Transverse colon (tissue), 4 donors: ENCODE results near the gene ZIC4. TPM values are rescaled to one million over a fixed set of nuclear protein-coding genes. Genes with fewer than 3 reads are reported as not detected.

ENCODE experiments used
- DNase-seq: peaks from one replicate; pipeline ENCODE4 v3.0.0-alpha.2; 2019
- H3K27ac ChIP-seq, 4 donors: fragments of 200-600 bp; sonication (generic); 2 replicates each; pipeline ENCODE4 v1.5.1; 2016 to 2018; ENCODE audit warnings: inconsistent platforms in 4 of 4
- H3K27me3 ChIP-seq: fragments of 200-600 bp; sonication (generic); 2 replicates; pipeline ENCODE4 v1.5.1; 2017; ENCODE audit warnings: inconsistent platforms
- H3K36me3 ChIP-seq, 4 donors: fragments of 200-600 bp; sonication (generic); 2 replicates each; pipeline ENCODE4 v1.5.1; 2017 to 2019; ENCODE audit warnings: inconsistent platforms in 4 of 4
- H3K4me1 ChIP-seq, 4 donors: fragments of 200-600 bp; sonication (generic); 2 replicates each; pipeline ENCODE4 v1.5.1; 2017 to 2020; ENCODE audit warnings: inconsistent platforms in 4 of 4
- H3K4me3 ChIP-seq, 4 donors: fragments of 200-600 bp; sonication (generic); 1 replicate in 1 of 4; 2 replicates in 3 of 4; pipeline versions ENCODE4 v1.5.1 to v1.6.1; 2017 to 2019; ENCODE audit warnings: inconsistent platforms in 4 of 4
- H3K9me3 ChIP-seq, 2 donors: fragments of 200-600 bp; sonication (generic); 2 replicates each; pipeline ENCODE4 v1.5.1; 2017 to 2019; ENCODE audit warnings: inconsistent platforms in 2 of 2
- CTCF ChIP-seq, 5 experiments: fragments of 200-600 bp in 3 of 5; fragments of 450-650 bp in 2 of 5; sonication (generic) in 3 of 5; IDR thresholded peaks; 1 replicate in 2 of 5; 2 replicates in 3 of 5; pipeline ENCODE4 v1.5.1; 2016 to 2017; ENCODE audit warnings: antibody characterized with exemption in 5 of 5, inconsistent platforms in 3 of 5, mild to moderate bottlenecking in 2 of 5, moderate library complexity in 1 of 5
- EP300 ChIP-seq: sonication (generic); formaldehyde crosslinking; IDR thresholded peaks from one replicate; pipeline ENCODE4 v1.6.1; 2017; ENCODE audit warnings: antibody characterized with exemption, low read depth
- POLR2A ChIP-seq: fragments of 450-650 bp; IDR thresholded peaks from one replicate; pipeline ENCODE4 v1.6.1; 2016; ENCODE audit warnings: antibody characterized with exemption, mild to moderate bottlenecking, moderate library complexity
- POLR2AphosphoS5 ChIP-seq, 3 donors: sonication (generic); formaldehyde crosslinking; IDR thresholded peaks; one replicate each; pipeline ENCODE4 v1.6.1; 2016; ENCODE audit warnings: antibody characterized with exemption in 3 of 3
- WGBS, 2 donors: methylation state at CpG; one replicate each; pipeline ENCODE4 v1.1.5; 2018; ENCODE audit warnings: low coverage in 1 of 2; 5-methylcytosine and 5-hydroxymethylcytosine counted together
- in situ Hi-C, 4 donors: fragments of 200-750 bp; cut with MboI; loops; one replicate each; pipeline versions ENCODE4 v1.15.0 to v1.15.1; 2017; ENCODE audit warnings: low sequenced_read_pairs in 3 of 4, low pct_ligation_motif_present in 1 of 4, low pct_unique_long_range_greater_than_20kb in 1 of 4
- intact Hi-C: fragments of 100-400 bp; cut with DNase I; formaldehyde crosslinking; loops from one replicate; pipeline ENCODE4 v1.15.1; 2023; ENCODE audit warnings: low total_unique reads
- total RNA-seq, 4 donors: library from RNA; depleted of rRNA; stranded (reverse); fragments of >200 nt; gene quantifications; one replicate each; pipeline ENCODE4 v1.1.0, GENCODE V29; 2016

ZIC4 gene
- total RNA-seq, 4 donors from 2014 or later: not detected

GRCh38 chr3:147403511-147403910 lies 2.8 kb downstream of the ZIC4 start:
- intact Hi-C loops: no loop called here
- H3K4me1 ChIP-seq: peaks cover 0 to 7% (median 3%) of the 10 kb centered on the region in 4 donors
- TF ChIP-seq CTCF (IDR thresholded peaks at IDR 0.05) (no peak), POLR2AphosphoS5 (IDR thresholded peaks at IDR 0.05) (no peak), EP300 (no peak), POLR2A (no peak)
- no peak overlapping the region for H3K27ac ChIP-seq
- WGBS, 2 donors: 63% methylated on average over 5 of the region's 5 CpGs; no CpG with 5 or more reads in 1 of the 2 donors
- H3K27me3 ChIP-seq: peaks cover 100% of the 10 kb centered on the region
- no peaks in the 10 kb centered on the region for H3K36me3 ChIP-seq
- H3K9me3 ChIP-seq: no peaks in the 10 kb centered on the region
- no peak for DNase-seq
- no peak overlapping the region for H3K4me3 ChIP-seq
- in situ Hi-C loops: no loop called here

GRCh38 chr3:147402159-147402558 lies 4.2 kb downstream of the ZIC4 start:
- intact Hi-C loops: no loop called here
- in situ Hi-C loops: no loop called here
- H3K27ac ChIP-seq: no peak overlapping the region
- H3K4me3 ChIP-seq: no peak overlapping the region
- no peaks in the 10 kb centered on the region for H3K9me3 ChIP-seq
- 30 to 40% methylated on average over 1 to 5 of the region's 5 CpGs for WGBS, 2 donors
- H3K27me3 ChIP-seq: peaks cover 100% of the 10 kb centered on the region
- DNase-seq: no peak
- no peaks in the 10 kb centered on the region for H3K36me3 ChIP-seq
- H3K4me1 ChIP-seq: peaks cover 0 to 9% (median 1%) of the 10 kb centered on the region in 4 donors
- no peak for TF ChIP-seq EP300
- no peak for TF ChIP-seq POLR2A
- TF ChIP-seq CTCF (IDR thresholded peaks at IDR 0.05): no peak
- no peak for TF ChIP-seq POLR2AphosphoS5 (IDR thresholded peaks at IDR 0.05)

- in situ Hi-C loops: no loop called here
- TF ChIP-seq EP300 (no peak), POLR2AphosphoS5 (IDR thresholded peaks at IDR 0.05) (no peak), CTCF (IDR thresholded peaks at IDR 0.05) (no peak), POLR2A (no peak)
- intact Hi-C loops: no loop called here
- WGBS, 2 donors: 13 to 32% methylated on average over 1 of the region's 1 CpG
- Histone ChIP-seq H3K4me1 (peaks cover 0 to 6% (median 1%) of the 10 kb centered on the region in 4 donors), H3K27ac (no peak overlapping the region), H3K4me3 (no peak overlapping the region), H3K9me3 (no peaks in the 10 kb centered on the region), H3K36me3 (no peaks in the 10 kb centered on the region), H3K27me3 (peaks cover 100% of the 10 kb centered on the region)
- no peak for DNase-seq
Measured at GRCh38 chr3:147401421-147401820, 4.9 kb downstream of the ZIC4 start.

- TF ChIP-seq EP300 (no peak), POLR2AphosphoS5 (IDR thresholded peaks at IDR 0.05) (no peak), POLR2A (no peak), CTCF (IDR thresholded peaks at IDR 0.05) (no peak)
- Histone ChIP-seq H3K4me3 (no peak overlapping the region), H3K27ac (no peak overlapping the region), H3K27me3 (peaks cover 100% of the 10 kb centered on the region), H3K9me3 (no peaks in the 10 kb centered on the region), H3K4me1 (peaks cover 0 to 6% (median 1%) of the 10 kb centered on the region in 4 donors), H3K36me3 (no peaks in the 10 kb centered on the region)
- in situ Hi-C loops (no loop called here), intact Hi-C loops (no loop called here)
- WGBS, 2 donors: 0 to 29% methylated on average over 1 of the region's 1 CpG
- no peak for DNase-seq
Measured at GRCh38 chr3:147400999-147401398, 5.3 kb downstream of the ZIC4 start.
